ENCODE data around the gene ZNF701. TPM values are rescaled to one million over a fixed set of nuclear protein-coding genes. Genes with fewer than 3 reads are reported as not detected.
A peak's percentile ranks its signal among the peaks of the same experiment; 100 is the strongest.
"Not testable (repeated sequence)": the region's sequence is repeated elsewhere in the genome, so short reads cannot be mapped to it uniquely, and the experiment has no call there.

The ZNF701 gene
- total RNA-seq, 1 donor = 14.5 TPM

- peak overlapping the region; percentile 62 for H3K4me3 ChIP-seq (ENCODE audit: insufficient read depth, low read length)
These were observed 14.8 kb downstream of the ZNF701 start for GRCh38 chr19:52584736-52585440.

DNA sequence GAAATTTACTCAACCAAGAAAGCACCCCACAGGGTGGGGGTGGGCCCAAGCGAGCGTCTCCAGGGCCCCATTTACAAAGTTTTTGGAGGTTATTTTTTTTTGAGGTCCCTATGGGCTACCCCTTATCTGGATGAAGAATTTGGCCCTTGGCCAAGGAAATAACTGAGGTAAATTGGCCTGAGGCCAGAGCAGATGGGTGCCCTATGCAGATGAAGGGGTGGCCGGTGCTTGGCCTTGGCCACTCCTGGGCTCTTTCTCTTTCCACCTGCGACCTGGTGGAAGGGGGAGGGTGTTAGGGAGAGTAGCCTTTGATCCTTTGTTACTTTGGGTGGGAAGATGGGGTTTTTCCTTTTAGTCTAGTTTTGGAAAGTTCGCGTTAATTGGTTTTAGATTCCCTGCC is 15.5 kb downstream of the ZNF701 start:
- no peaks in the 10 kb centered on the region for H3K27me3 ChIP-seq (ENCODE audit: insufficient read depth, low read length)
- H3K27ac ChIP-seq (ENCODE audit: low read depth, low read length) = no peak overlapping the region
- H3K36me3 ChIP-seq (ENCODE audit: insufficient read depth, low read length) = peaks cover 42% of the 10 kb centered on the region
- H3K9me3 ChIP-seq (ENCODE audit: low read depth, low read length) = peaks cover 4% of the 10 kb centered on the region
- H3K4me3 ChIP-seq (ENCODE audit: insufficient read depth, low read length) = no peak overlapping the region
- H2AFZ ChIP-seq (ENCODE audit: low read length) = no peak overlapping the region
- H3K4me2 ChIP-seq (ENCODE audit: insufficient read depth, low read length) = no peak overlapping the region
- H3K79me2 ChIP-seq (ENCODE audit: insufficient read depth, low read length) = no peaks in the 10 kb centered on the region
- no peak for TF ChIP-seq CTCF (IDR thresholded peaks at IDR 0.05; ENCODE audit: extremely low read depth, low read depth, low read length)
- no peaks in the 10 kb centered on the region for H3K4me1 ChIP-seq (ENCODE audit: insufficient read depth, low read length)
- no peaks in the 10 kb centered on the region for H4K20me1 ChIP-seq (ENCODE audit: insufficient read depth, low read length)
- no peak for DNase-seq (ENCODE audit: insufficient read length, low spot score, missing footprints)

More at GRCh38 chr19:52584736-52585440, 14.8 kb downstream of the ZNF701 start:
- H4K20me1 ChIP-seq (ENCODE audit: insufficient read depth, low read length) = no peaks in the 10 kb centered on the region
- H3K79me2 ChIP-seq (ENCODE audit: insufficient read depth, low read length) = no peaks in the 10 kb centered on the region
- no peaks in the 10 kb centered on the region for H3K27me3 ChIP-seq (ENCODE audit: insufficient read depth, low read length)
- H3K4me2 ChIP-seq (ENCODE audit: insufficient read depth, low read length) = peak overlapping the region; percentile 61
- no peak for DNase-seq (ENCODE audit: insufficient read length, low spot score, missing footprints)
- TF ChIP-seq CTCF (IDR thresholded peaks at IDR 0.05; ENCODE audit: extremely low read depth, low read depth, low read length) = no peak
- H3K9me3 ChIP-seq (ENCODE audit: low read depth, low read length) = peaks cover 4% of the 10 kb centered on the region
- no peak overlapping the region for H2AFZ ChIP-seq (ENCODE audit: low read length)
- H3K4me1 ChIP-seq (ENCODE audit: insufficient read depth, low read length) = no peaks in the 10 kb centered on the region
- H3K27ac ChIP-seq (ENCODE audit: low read depth, low read length) = no peak overlapping the region
- H3K36me3 ChIP-seq (ENCODE audit: insufficient read depth, low read length) = peaks cover 45% of the 10 kb centered on the region

DNA sequence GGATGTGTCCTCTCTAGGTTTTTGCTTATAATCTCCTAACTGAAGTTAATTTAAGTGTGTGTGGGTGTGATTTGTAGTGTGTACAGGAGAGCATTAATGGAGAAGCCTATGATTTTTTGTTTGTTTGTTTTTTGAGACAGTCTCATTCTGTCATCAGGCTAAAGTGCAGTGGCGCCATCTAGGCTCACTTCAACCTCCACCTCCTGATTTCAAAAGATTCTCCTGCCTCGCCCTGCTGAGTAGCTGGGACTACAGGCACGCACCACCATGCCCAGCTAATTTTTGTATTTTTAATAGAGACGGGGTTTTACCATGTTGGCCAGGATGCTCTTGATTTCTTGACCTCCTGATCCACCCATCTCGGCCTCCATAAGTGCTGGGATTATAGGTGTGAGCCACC is 20.6 kb downstream of the ZNF701 start:
- no peaks in the 10 kb centered on the region for H3K27me3 ChIP-seq (ENCODE audit: insufficient read depth, low read length)
- no peak for TF ChIP-seq CTCF (IDR thresholded peaks at IDR 0.05; ENCODE audit: extremely low read depth, low read depth, low read length)
- no peak overlapping the region for H3K27ac ChIP-seq (ENCODE audit: low read depth, low read length)
- peaks cover 20% of the 10 kb centered on the region for H3K36me3 ChIP-seq (ENCODE audit: insufficient read depth, low read length)
- no peak overlapping the region for H2AFZ ChIP-seq (ENCODE audit: low read length)
- no peak for DNase-seq (ENCODE audit: insufficient read length, low spot score, missing footprints)
- H3K79me2 ChIP-seq (ENCODE audit: insufficient read depth, low read length) = no peaks in the 10 kb centered on the region
- no peak overlapping the region for H3K4me2 ChIP-seq (ENCODE audit: insufficient read depth, low read length)
- H3K4me3 ChIP-seq (ENCODE audit: insufficient read depth, low read length) = no peak overlapping the region
- no peaks in the 10 kb centered on the region for H3K9me3 ChIP-seq (ENCODE audit: low read depth, low read length)
- H3K4me1 ChIP-seq (ENCODE audit: insufficient read depth, low read length) = no peaks in the 10 kb centered on the region
- no peaks in the 10 kb centered on the region for H4K20me1 ChIP-seq (ENCODE audit: insufficient read depth, low read length)

- H3K27ac ChIP-seq (ENCODE audit: low read depth, low read length) = no peak overlapping the region
- H3K4me1 ChIP-seq (ENCODE audit: insufficient read depth, low read length) = no peaks in the 10 kb centered on the region
- no peaks in the 10 kb centered on the region for H4K20me1 ChIP-seq (ENCODE audit: insufficient read depth, low read length)
- no peak overlapping the region for H2AFZ ChIP-seq (ENCODE audit: low read length)
- peaks cover 27% of the 10 kb centered on the region for H3K36me3 ChIP-seq (ENCODE audit: insufficient read depth, low read length)
- no peaks in the 10 kb centered on the region for H3K79me2 ChIP-seq (ENCODE audit: insufficient read depth, low read length)
- no peak overlapping the region for H3K4me3 ChIP-seq (ENCODE audit: insufficient read depth, low read length)
- H3K9me3 ChIP-seq (ENCODE audit: low read depth, low read length) = peaks cover 2% of the 10 kb centered on the region
- no peaks in the 10 kb centered on the region for H3K27me3 ChIP-seq (ENCODE audit: insufficient read depth, low read length)
- TF ChIP-seq CTCF (IDR thresholded peaks at IDR 0.05; ENCODE audit: extremely low read depth, low read depth, low read length) = no peak
- no peak overlapping the region for H3K4me2 ChIP-seq (ENCODE audit: insufficient read depth, low read length)
- DNase-seq (ENCODE audit: insufficient read length, low spot score, missing footprints) = peak; percentile 76
These were observed 22.2 kb downstream of the ZNF701 start for GRCh38 chr19:52592301-52592700.

- not testable (repeated sequence) for H3K4me2 ChIP-seq (ENCODE audit: insufficient read depth, low read length); H2AFZ ChIP-seq (ENCODE audit: low read length); H3K27ac ChIP-seq (ENCODE audit: low read depth, low read length); H3K4me3 ChIP-seq (ENCODE audit: insufficient read depth, low read length); H3K27me3 ChIP-seq (ENCODE audit: insufficient read depth, low read length); DNase-seq (ENCODE audit: insufficient read length, low spot score, missing footprints); H3K4me1 ChIP-seq (ENCODE audit: insufficient read depth, low read length); H3K79me2 ChIP-seq (ENCODE audit: insufficient read depth, low read length); H3K9me3 ChIP-seq (ENCODE audit: low read depth, low read length); H4K20me1 ChIP-seq (ENCODE audit: insufficient read depth, low read length)
- peaks cover 27% of the 10 kb centered on the region for H3K36me3 ChIP-seq (ENCODE audit: insufficient read depth, low read length)
These were observed 23.4 kb downstream of the ZNF701 start for GRCh38 chr19:52593441-52593840.

Data from osteoblast (primary cell).